ENCODE results near the gene ARHGAP27.

GRCh38 chr17:45361976-45362375, 70.7 kb downstream of the ARHGAP27 start:
- TF ChIP-seq CTCF (conservative IDR thresholded peaks at IDR 0.05; ENCODE audit: low read depth, low read length) (no peak), RFX5 (IDR thresholded peaks at IDR 0.05; ENCODE audit: low read depth, low read length) (no peak), MAFK (IDR thresholded peaks at IDR 0.05; ENCODE audit: low read depth, low read length) (no peak), POLR2A (IDR thresholded peaks at IDR 0.05; ENCODE audit: low read depth, low read length) (no peak), RCOR1 (IDR thresholded peaks at IDR 0.05; ENCODE audit: insufficient replicate concordance, low read length) (no peak), ELK1 (IDR thresholded peaks at IDR 0.05; ENCODE audit: borderline replicate concordance, low read depth, low read length) (no peak), CHD1 (IDR thresholded peaks at IDR 0.05; ENCODE audit: low read depth, low read length) (no peak), NFE2L2 (IDR thresholded peaks at IDR 0.05; ENCODE audit: low read depth, low read length) (no peak), RAD21 (IDR thresholded peaks at IDR 0.05; ENCODE audit: low read length) (no peak)

All from IMR-90 (cell line).